C4-2B (cell line): ENCODE results near the gene PLCB4.

Experiments
- ZFX ChIP-seq: fragments of 450-650 bp; IDR thresholded peaks from 2 replicates; pipeline ENCODE4 v1.6.1; 2017
- TF ChIP-seq, protein P1 (sequence below): fragments of 450-650 bp; conservative IDR thresholded peaks from 2 replicates; pipeline ENCODE4 v1.5.1; 2017; ENCODE audit warnings: mild to moderate bottlenecking

DNA sequence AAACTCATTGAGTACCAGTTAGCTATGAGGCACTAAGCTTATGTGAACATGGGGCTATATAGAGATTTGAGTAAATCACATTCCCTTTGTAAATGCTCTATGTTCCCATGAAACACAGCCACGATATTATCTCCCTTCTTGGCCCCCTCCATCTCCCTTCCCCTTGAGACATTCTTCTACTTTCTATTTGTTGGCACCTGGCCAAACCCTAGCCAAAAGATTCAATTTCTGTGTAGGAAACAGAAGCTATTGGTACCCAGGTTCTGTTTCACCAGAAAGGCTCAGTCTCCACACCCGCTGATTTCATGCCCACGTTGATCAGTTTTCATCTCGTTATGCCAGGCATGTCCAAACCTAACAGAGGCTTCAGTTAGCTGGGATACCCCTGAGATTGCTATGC, 300.0 kb downstream of the PLCB4 start:
- TF ChIP-seq, protein P1, sequence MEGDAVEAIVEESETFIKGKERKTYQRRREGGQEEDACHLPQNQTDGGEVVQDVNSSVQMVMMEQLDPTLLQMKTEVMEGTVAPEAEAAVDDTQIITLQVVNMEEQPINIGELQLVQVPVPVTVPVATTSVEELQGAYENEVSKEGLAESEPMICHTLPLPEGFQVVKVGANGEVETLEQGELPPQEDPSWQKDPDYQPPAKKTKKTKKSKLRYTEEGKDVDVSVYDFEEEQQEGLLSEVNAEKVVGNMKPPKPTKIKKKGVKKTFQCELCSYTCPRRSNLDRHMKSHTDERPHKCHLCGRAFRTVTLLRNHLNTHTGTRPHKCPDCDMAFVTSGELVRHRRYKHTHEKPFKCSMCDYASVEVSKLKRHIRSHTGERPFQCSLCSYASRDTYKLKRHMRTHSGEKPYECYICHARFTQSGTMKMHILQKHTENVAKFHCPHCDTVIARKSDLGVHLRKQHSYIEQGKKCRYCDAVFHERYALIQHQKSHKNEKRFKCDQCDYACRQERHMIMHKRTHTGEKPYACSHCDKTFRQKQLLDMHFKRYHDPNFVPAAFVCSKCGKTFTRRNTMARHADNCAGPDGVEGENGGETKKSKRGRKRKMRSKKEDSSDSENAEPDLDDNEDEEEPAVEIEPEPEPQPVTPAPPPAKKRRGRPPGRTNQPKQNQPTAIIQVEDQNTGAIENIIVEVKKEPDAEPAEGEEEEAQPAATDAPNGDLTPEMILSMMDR: no peak
- no peak for TF ChIP-seq ZFX
